ENCODE measurements around the gene GSE1. TPM values are rescaled to one million over a fixed set of nuclear protein-coding genes. Genes with fewer than 3 reads are reported as not detected.

The GSE1 gene
- total RNA-seq, 1 experiment from 2014 or later, result 38.4 TPM

DNA sequence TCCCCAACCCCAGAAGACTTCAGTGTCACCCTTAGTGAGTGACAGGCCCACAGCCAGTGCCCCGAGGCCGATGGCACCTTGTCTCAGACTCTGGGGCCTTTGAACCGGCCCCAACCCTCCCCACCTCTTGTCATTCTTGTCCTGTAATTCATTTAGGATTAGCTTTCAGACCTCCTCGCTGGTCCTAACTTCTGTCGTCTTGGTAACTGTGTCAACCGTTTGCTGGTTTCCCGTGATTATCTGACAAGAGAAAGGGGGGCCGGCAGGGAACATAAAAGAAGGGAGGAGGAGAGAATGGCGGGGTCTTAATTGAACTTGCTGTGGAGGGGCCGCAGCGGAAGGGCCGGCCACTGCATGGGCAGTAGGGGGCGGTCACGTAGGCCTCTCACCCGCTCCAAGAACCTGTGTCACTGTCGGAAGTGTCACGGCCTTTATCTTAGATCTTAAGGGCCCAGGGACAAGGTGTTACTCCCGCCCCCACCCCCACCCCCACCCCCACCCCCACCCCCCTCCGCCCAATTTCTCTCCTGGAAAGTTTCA lies 46.5 kb upstream of the GSE1 start:
- no TSS peak for BruUV-seq (replicated peaks)
- CTCF ChIA-PET, result no interaction called here
- H3K4me2 ChIP-seq (ENCODE audit: low read length), result no peak overlapping the region
- POLR2A ChIA-PET (ENCODE audit: unreplicated experiment), result no interaction called here
- peaks cover 28% of the 10 kb centered on the region for H3K4me1 ChIP-seq (ENCODE audit: insufficient read depth, low read length)
- H3K27ac ChIP-seq (ENCODE audit: low read length), result no peak overlapping the region
- no peaks in the 10 kb centered on the region for H4K20me1 ChIP-seq (ENCODE audit: low read length)
- H3K79me2 ChIP-seq (ENCODE audit: low read length), result 0 out of 2 replicates have a peak, but pooled peaks cover 11% of the 10 kb centered on the region
- no peaks in the 10 kb centered on the region for H3K36me3 ChIP-seq (ENCODE audit: low read depth, low read length)
- no peaks in the 10 kb centered on the region for H3K9me2 ChIP-seq (replicated peaks; ENCODE audit: low read length)
- DNase-seq (no peak), ATAC-seq (no peak)
- H2AFZ ChIP-seq (ENCODE audit: low read length), result no peak overlapping the region
- intact Hi-C loops (cut with micrococcal nuclease), result no loop called here
- no peaks in the 10 kb centered on the region for H3K9me3 ChIP-seq (ENCODE audit: low read length)
- H3F3A ChIP-seq (ENCODE audit: low read length, unreplicated experiment), result no peaks in the 10 kb centered on the region
- TF ChIP-seq, protein P1, sequence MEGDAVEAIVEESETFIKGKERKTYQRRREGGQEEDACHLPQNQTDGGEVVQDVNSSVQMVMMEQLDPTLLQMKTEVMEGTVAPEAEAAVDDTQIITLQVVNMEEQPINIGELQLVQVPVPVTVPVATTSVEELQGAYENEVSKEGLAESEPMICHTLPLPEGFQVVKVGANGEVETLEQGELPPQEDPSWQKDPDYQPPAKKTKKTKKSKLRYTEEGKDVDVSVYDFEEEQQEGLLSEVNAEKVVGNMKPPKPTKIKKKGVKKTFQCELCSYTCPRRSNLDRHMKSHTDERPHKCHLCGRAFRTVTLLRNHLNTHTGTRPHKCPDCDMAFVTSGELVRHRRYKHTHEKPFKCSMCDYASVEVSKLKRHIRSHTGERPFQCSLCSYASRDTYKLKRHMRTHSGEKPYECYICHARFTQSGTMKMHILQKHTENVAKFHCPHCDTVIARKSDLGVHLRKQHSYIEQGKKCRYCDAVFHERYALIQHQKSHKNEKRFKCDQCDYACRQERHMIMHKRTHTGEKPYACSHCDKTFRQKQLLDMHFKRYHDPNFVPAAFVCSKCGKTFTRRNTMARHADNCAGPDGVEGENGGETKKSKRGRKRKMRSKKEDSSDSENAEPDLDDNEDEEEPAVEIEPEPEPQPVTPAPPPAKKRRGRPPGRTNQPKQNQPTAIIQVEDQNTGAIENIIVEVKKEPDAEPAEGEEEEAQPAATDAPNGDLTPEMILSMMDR (conservative IDR thresholded peaks at IDR 0.05; ENCODE audit: low read depth, low read length), result no peak
- TF ChIP-seq EZH2phosphoT487 (IDR thresholded peaks at IDR 0.05; ENCODE audit: borderline replicate concordance, low read length), result no peak
- TF ChIP-seq EZH2 (IDR thresholded peaks at IDR 0.05; ENCODE audit: low read length, unreplicated experiment), result no peak
- H3K4me3 ChIP-seq (ENCODE audit: low read length), result no peak overlapping the region
- H3K9ac ChIP-seq (ENCODE audit: low read length), result no peak overlapping the region
- H3K27me3 ChIP-seq (ENCODE audit: low read length), result no peaks in the 10 kb centered on the region

DNA sequence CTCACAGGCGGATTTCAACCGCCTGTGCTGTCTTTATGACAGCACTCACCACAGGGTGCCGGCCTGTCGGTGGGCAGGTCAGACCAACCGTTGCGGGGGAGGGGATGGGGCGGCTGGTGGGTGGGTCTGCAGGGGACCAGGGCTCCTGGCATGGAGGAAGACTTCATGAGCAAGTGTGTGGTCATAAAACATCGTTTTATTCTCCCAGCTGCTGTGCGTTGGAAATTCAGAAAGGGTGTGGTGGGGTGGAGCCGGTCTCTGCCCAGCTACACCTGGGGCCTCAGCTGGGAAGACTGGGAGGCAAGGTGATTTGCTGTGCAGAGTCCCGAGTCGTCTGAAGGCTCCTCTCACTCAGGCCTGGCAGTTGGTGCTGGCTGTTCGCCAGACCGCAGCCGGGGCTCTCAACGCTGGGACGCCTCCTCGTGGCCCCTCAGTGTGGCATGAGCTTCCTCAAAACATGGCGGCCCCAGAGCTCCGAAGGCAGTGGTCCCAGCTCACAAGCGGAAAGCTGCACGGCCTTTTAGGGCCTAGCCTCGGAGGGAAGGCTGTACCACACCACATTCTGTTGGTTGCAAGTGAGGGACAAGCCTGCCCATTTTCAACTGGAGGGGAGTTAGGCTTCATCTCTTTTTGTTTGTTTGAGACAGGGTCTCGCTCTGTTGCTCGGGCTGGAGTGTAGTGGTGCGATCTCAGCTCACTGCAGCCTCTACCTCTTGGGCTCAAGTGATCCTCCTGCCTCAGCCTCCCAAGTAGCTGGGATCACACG lies 45.8 kb upstream of the GSE1 start:
- peaks cover 29% of the 10 kb centered on the region for H3K4me1 ChIP-seq (ENCODE audit: insufficient read depth, low read length)
- H3K9ac ChIP-seq (ENCODE audit: low read length), result no peak overlapping the region
- H4K20me1 ChIP-seq (ENCODE audit: low read length), result no peaks in the 10 kb centered on the region
- H3F3A ChIP-seq (ENCODE audit: low read length, unreplicated experiment), result no peaks in the 10 kb centered on the region
- ATAC-seq (no peak), DNase-seq (peak; percentile 34)
- no peaks in the 10 kb centered on the region for H3K9me3 ChIP-seq (ENCODE audit: low read length)
- no peaks in the 10 kb centered on the region for H3K9me2 ChIP-seq (replicated peaks; ENCODE audit: low read length)
- POLR2A ChIA-PET (ENCODE audit: unreplicated experiment), result interaction anchor here (0.7 kb wide), 1 partner anchor 108 kb away, joined by 3 read pairs; no protein-coding TSS in a partner anchor
- H3K4me2 ChIP-seq (ENCODE audit: low read length), result no peak overlapping the region
- TF ChIP-seq, protein P1 (conservative IDR thresholded peaks at IDR 0.05; ENCODE audit: low read depth, low read length), result no peak
- no peak for TF ChIP-seq EZH2phosphoT487 (IDR thresholded peaks at IDR 0.05; ENCODE audit: borderline replicate concordance, low read length)
- no peaks in the 10 kb centered on the region for H3K27me3 ChIP-seq (ENCODE audit: low read length)
- no peak overlapping the region for H3K4me3 ChIP-seq (ENCODE audit: low read length)
- intact Hi-C loops (cut with micrococcal nuclease), result no loop called here
- no peak overlapping the region for H2AFZ ChIP-seq (ENCODE audit: low read length)
- CTCF ChIA-PET, result no interaction called here
- no peak overlapping the region for H3K27ac ChIP-seq (ENCODE audit: low read length)
- no peaks in the 10 kb centered on the region for H3K36me3 ChIP-seq (ENCODE audit: low read depth, low read length)
- 0 out of 2 replicates have a peak, but pooled peaks cover 11% of the 10 kb centered on the region for H3K79me2 ChIP-seq (ENCODE audit: low read length)
- BruUV-seq (replicated peaks), result no TSS peak

DNA sequence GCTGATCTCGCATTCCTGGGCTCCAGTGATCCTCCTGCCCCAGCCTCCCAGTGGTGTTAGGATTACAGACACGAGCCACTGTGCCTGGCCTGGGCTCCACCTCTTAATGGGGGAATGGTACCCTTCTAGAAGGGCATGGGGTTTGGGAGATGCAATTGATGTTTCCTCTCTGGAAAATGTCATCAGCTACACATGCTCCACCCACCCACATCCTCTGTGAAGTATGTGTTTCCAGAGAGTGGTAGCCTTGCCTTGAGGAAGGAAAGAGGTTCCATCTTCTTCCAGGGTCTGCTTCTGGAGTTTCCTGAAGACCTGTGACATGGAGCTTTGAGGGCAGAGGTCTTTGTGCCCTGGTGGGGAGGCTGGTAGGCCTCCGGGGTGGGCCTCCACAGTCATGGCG lies 45.2 kb upstream of the GSE1 start:
- H3K9ac ChIP-seq (ENCODE audit: low read length), result no peak overlapping the region
- H3K9me2 ChIP-seq (replicated peaks; ENCODE audit: low read length), result no peaks in the 10 kb centered on the region
- no peaks in the 10 kb centered on the region for H3K9me3 ChIP-seq (ENCODE audit: low read length)
- H3K79me2 ChIP-seq (ENCODE audit: low read length), result 0 out of 2 replicates have a peak, but pooled peaks cover 5% of the 10 kb centered on the region
- H3K4me3 ChIP-seq (ENCODE audit: low read length), result no peak overlapping the region
- no peak overlapping the region for H3K4me2 ChIP-seq (ENCODE audit: low read length)
- no peak for ATAC-seq
- no peak for DNase-seq
- H4K20me1 ChIP-seq (ENCODE audit: low read length), result no peaks in the 10 kb centered on the region
- CTCF ChIA-PET, result no interaction called here
- no TSS peak for BruUV-seq (replicated peaks)
- H3K27ac ChIP-seq (ENCODE audit: low read length), result no peak overlapping the region
- no peak for TF ChIP-seq EZH2phosphoT487 (IDR thresholded peaks at IDR 0.05; ENCODE audit: borderline replicate concordance, low read length)
- no peak for TF ChIP-seq EZH2 (IDR thresholded peaks at IDR 0.05; ENCODE audit: low read length, unreplicated experiment)
- TF ChIP-seq, protein P1 (conservative IDR thresholded peaks at IDR 0.05; ENCODE audit: low read depth, low read length), result no peak
- no peaks in the 10 kb centered on the region for H3K27me3 ChIP-seq (ENCODE audit: low read length)
- H3K36me3 ChIP-seq (ENCODE audit: low read depth, low read length), result no peaks in the 10 kb centered on the region
- peaks cover 29% of the 10 kb centered on the region for H3K4me1 ChIP-seq (ENCODE audit: insufficient read depth, low read length)
- POLR2A ChIA-PET (ENCODE audit: unreplicated experiment), result no interaction called here
- no peaks in the 10 kb centered on the region for H3F3A ChIP-seq (ENCODE audit: low read length, unreplicated experiment)
- H2AFZ ChIP-seq (ENCODE audit: low read length), result no peak overlapping the region
- intact Hi-C loops (cut with micrococcal nuclease), result no loop called here

Measured in PC-3 (cell line).